GM19467 (cell line): ENCODE measurements around the gene RPS4Y1.

ENCODE experiments used
- ATAC-seq: cut with Tn5 transposase; IDR thresholded peaks from one replicate; pipeline ENCODE4 v1.9.1; 2021; ENCODE audit warnings: mild to moderate bottlenecking, moderate library complexity; ENCODE audit not compliant: unreplicated experiment

Gene RPS4Y1

DNA sequence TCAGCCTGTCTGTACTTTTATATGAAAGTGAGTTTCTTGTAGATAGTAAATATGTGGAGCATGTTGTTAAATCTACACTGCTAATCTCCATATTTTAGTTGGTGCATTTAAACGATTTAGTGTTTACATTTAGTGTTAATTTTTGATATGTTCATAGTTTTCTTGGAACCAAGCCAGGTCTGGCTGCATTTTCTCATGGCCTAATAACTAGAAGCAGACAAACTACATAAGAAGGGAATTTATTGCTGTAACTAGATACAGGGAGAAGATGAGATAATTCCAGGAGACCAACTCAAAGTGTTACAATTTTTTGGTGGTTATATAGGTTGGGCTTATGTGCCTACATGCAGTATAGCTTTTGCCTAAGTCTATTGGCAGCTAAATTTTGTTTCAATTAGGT, 32.8 kb downstream of the RPS4Y1 start:
- ATAC-seq = no peak

DNA sequence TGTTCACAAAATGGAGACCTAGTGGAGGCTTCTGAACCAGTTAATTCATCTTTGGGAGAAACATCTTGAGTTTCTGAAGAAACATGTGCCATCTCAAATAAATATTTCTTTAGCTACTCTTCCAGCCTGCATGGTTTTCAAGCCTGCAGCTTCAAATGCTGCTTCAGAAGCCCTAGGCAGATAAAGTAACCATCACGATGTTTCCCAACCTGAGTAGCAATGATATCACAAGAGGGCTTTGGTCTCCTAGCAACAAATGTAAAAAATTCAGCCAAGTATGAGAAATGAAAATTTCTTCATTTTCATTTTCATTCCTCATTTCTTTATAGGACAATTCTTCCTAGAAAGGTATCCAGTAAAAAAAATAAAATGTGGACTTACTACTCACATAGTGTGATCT, 42.2 kb downstream of the RPS4Y1 start:
- ATAC-seq = no peak

DNA sequence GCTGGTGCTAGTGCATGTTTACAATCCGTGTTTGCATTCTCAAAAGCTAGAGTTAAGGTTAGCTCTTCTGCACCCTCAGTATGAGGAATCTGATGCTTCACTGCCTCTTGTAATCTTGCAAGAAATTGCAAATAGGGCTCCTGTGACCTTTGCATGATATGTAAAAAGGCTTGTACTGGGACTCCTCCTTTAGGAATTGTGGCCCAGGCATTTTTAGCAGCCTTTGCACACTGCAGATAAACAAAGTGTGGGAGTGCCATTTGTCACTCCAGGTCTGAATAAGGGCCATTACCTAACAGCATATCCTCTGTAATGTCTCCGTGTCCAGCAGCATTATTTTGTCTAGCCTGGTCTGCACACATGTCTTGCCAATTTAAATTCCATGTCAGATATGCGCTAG, 44.5 kb downstream of the RPS4Y1 start:
- ATAC-seq = no peak

DNA sequence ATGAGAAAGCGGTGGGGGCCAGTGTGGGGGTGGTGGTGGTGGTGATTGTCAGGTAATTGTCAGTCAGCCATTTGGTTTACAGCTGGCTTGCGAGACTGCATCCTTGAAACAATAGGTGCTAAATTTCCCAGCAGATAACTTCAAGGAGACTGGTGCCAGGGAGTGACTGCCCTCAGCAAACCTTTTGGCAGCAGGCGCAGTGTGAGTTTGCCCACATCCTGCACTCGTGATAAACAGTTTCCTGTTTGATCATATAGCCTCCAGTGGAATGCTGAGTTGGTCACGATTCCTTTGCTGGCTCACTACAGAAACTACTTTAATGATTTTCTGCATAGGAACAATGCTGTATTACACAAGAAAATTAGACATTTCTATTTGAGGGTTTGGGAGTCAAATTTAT, 46.0 kb downstream of the RPS4Y1 start:
- no peak for ATAC-seq

DNA sequence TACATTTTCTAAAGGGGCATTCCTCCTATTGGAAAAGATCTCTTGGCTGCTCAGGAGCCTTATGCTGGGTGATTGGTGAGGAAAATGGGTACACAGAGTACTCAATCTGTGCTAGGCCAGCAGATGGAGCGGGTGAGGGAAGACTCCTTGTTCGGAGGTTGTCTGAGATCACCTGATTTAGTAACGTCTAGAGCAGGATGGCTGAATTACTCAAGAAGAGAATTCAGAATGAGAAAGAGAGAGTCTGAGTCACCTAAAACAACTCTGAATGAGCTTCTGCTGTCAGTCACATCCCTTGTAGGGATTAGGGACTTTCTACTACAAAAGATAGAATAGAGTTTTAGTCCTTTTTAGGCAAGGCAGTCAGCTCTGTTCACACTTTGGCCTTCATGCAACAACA, 46.6 kb downstream of the RPS4Y1 start:
- ATAC-seq = no peak

DNA sequence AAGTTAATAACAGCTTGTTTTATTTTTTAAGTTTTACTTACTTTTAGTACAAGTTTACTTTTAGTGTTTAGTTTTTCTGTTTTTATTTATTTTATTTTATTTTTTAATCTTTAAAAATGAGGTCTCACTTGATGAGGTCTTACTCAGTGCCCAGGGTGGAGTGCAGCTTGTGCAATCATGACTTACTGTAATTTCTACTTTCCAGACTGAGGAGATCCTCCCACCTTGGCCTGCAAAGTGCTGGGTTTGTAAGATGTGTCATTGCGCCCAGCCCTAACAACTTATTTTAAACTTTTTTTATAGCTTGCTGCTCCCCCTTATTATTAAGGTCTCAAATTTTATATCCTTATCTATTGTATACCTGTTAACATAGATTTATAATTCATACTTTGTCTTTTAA, 52.1 kb downstream of the RPS4Y1 start:
- no peak for ATAC-seq

DNA sequence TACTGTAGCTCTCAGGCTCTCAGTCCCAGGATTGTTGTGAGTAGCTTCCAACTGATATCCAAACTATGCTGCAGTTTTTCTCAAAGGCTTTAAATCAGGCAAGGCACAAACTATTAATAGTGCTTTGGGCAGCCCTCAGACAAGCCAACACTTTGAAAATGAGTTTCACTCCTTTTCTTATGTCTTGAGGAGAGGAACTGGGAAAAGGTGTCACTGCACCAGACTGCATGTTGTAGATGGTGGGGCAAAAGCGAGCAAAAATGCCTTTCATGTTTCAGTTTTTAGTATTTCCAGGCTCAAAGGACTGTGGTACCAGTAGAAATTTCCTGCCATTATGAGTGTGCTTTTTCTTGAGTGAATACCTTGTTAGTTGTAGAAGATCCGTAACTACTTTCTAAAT, 54.6 kb downstream of the RPS4Y1 start:
- no peak for ATAC-seq

DNA sequence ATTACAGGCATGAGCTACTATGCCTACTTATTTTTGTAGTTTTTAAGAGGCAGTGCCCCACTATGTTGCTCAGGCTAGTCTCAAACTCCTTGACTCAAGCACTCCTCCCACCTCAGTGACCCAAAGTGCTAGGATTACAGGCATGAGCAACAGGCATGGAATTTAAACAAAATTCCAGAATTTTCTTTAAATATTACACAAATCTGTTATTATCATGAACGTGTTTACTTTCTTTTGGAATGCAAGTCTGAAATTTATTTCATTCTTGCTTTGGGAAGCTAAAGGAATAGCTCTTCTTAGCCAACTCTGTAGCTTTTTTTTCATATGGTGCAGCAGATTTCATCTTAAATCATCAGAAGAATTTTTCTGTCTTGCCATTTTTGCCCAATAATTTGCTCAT, 66.0 kb downstream of the RPS4Y1 start:
- no peak for ATAC-seq

DNA sequence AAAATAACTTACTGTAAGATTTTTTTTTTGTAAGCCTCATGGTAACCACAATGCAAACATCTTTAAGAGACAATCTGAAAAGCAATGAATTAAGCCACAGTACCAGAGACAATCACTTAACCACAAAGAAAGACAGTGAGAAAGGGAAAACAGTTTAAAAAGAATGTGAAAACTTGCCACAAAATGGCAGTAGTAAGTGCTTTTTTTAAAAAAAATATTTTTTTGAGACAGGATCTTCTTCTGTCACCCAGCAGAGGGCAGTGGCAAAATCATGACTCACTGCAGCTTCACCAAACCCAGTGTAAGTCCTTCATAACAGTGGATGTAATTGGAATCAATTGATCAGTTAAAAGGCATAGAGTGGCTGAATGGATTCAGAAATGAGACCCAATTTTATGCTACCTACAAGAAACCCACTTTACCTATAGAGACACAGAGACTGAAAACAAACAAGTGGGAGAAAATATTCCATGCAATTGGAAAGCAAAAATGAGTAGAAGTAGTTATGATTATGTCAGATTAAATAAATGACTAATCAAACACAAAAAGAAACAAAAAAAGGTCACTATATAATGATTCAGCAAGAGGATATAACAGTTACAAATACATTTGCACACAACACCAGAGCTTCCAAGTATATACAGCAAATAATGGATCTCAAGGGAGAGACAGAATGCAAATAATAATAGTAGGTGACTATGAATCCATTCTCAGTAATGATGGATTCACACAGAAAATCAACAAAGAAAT, 71.8 kb downstream of the RPS4Y1 start:
- no peak for ATAC-seq
